ENCODE results near the gene CATSPERD.
"Not testable (repeated sequence)": the region's sequence is repeated elsewhere in the genome, so short reads cannot be mapped to it uniquely, and the experiment has no call there.

The CATSPERD gene

GRCh38 chr19:5742051-5742450 lies 21.6 kb downstream of the CATSPERD start:
- DNase-seq, result no peak

- DNase-seq, result no peak
Measured at GRCh38 chr19:5743630-5744029, 23.2 kb downstream of the CATSPERD start.

GRCh38 chr19:5744999-5745398 lies 24.6 kb downstream of the CATSPERD start:
- DNase-seq, result not testable (repeated sequence)

GRCh38 chr19:5748920-5749319 lies 28.5 kb downstream of the CATSPERD start:
- DNase-seq, result not testable (repeated sequence)

- DNase-seq, result no peak
Measured at GRCh38 chr19:5749505-5749904, 29.1 kb downstream of the CATSPERD start.

GRCh38 chr19:5751709-5752108 lies 31.3 kb downstream of the CATSPERD start:
- DNase-seq, result no peak

- DNase-seq, result no peak
Measured at GRCh38 chr19:5753743-5754142, 33.3 kb downstream of the CATSPERD start.

- no peak for DNase-seq
Measured at GRCh38 chr19:5762608-5763217, 42.3 kb downstream of the CATSPERD start.

- DNase-seq, result no peak
Measured at GRCh38 chr19:5765220-5765619, 44.8 kb downstream of the CATSPERD start.

- DNase-seq, result no peak
Measured at GRCh38 chr19:5767949-5768348, 47.5 kb downstream of the CATSPERD start.

- no peak for DNase-seq
Measured at GRCh38 chr19:5772416-5772815, 52.0 kb downstream of the CATSPERD start.

- no peak for DNase-seq
Measured at GRCh38 chr19:5773276-5773675, 52.8 kb downstream of the CATSPERD start.

- no peak for DNase-seq
Measured at GRCh38 chr19:5774921-5775320, 54.5 kb downstream of the CATSPERD start.

GRCh38 chr19:5775668-5776309 lies 55.4 kb downstream of the CATSPERD start:
- DNase-seq, result no peak

- DNase-seq, result no peak
Measured at GRCh38 chr19:5778402-5778801, 58.0 kb downstream of the CATSPERD start.

GRCh38 chr19:5780916-5781315 lies 60.5 kb downstream of the CATSPERD start:
- DNase-seq, result not testable (repeated sequence)

GRCh38 chr19:5782322-5782721 lies 61.9 kb downstream of the CATSPERD start:
- DNase-seq, result no peak

- DNase-seq, result no peak
Measured at GRCh38 chr19:5782945-5783919, 62.8 kb downstream of the CATSPERD start.

GRCh38 chr19:5784581-5785147 lies 64.2 kb downstream of the CATSPERD start, which contains the start of gene PRR22:
PRR22 (minus strand) TSS chr19:5784746; CDS start chr19:5784660, 86 bp downstream.
- DNase-seq, result no peak

GRCh38 chr19:5785423-5785822 lies 65.0 kb downstream of the CATSPERD start:
- DNase-seq, result no peak

GRCh38 chr19:5786593-5787408 lies 66.4 kb downstream of the CATSPERD start:
- DNase-seq, result no peak
